H1 (cell line): Measurements from ENCODE around the gene RHOBTB3. TPM values are rescaled to one million over a fixed set of nuclear protein-coding genes. Genes with fewer than 3 reads are reported as not detected.

Experiments
- EZH2 ChIP-seq: fragments of 200-600 bp; sonication (generic); IDR thresholded peaks from 2 replicates; pipeline ENCODE4 v1.7.1; 2012; ENCODE audit warnings: low read depth, mild to moderate bottlenecking, moderate library complexity, low read length, inconsistent platforms; ENCODE audit not compliant: severe bottlenecking
- JUND ChIP-seq: IDR thresholded peaks from 2 replicates; pipeline ENCODE4 v1.6.1; 2011; ENCODE audit warnings: mild to moderate bottlenecking, improper control_type of control experiment, low read length
- RNF2 ChIP-seq: fragments of 200-900, 300-1000 bp; sonication (generic); IDR thresholded peaks from 2 replicates; pipeline ENCODE4 v1.7.1; 2016; ENCODE audit warnings: borderline replicate concordance, low read depth, mild to moderate bottlenecking, antibody characterized with exemption, low read length; ENCODE audit not compliant: poor library complexity, severe bottlenecking; ENCODE audit errors: missing control alignments
- SAP30 ChIP-seq: fragments of 300-600 bp; sonication (generic); IDR thresholded peaks from 2 replicates; pipeline ENCODE4 v1.7.1; 2012; ENCODE audit warnings: low read length, moderate library complexity, mild to moderate bottlenecking, inconsistent platforms; ENCODE audit not compliant: insufficient read depth, insufficient replicate concordance
- SIX5 ChIP-seq: IDR thresholded peaks from 2 replicates; pipeline ENCODE4 v1.6.1; 2011; ENCODE audit warnings: mild to moderate bottlenecking, low read depth, low read length
- SP1 ChIP-seq: IDR thresholded peaks from 2 replicates; pipeline ENCODE4 v1.6.1; 2011; ENCODE audit warnings: low read depth, low read length
- TBP ChIP-seq: IDR thresholded peaks from 2 replicates; pipeline ENCODE4 v1.6.1; 2011; ENCODE audit warnings: low read depth, low read length, improper control_type of control experiment
- polyA plus RNA-seq, 7 experiments: library from polyadenylated mRNA; depleted of rRNA in 3 of 7; stranded (reverse) in 5 of 7; unstranded in 2 of 7; fragments of >200 nt in 5 of 7; fragments of 200-250 nt in 2 of 7; gene quantifications; 1 replicate in 5 of 7; 2 replicates in 1 of 7; 4 replicates in 1 of 7; pipeline versions ENCODE4 v1.2.1 to v1.2.3, GENCODE V29; 2011 to 2013; ENCODE audit warnings: missing spikeins in 2 of 7, mixed read lengths in 2 of 7
- total RNA-seq: library from RNA; stranded (reverse); fragmentation: NEBNext Ultra II Directional; extraction: Animal tissue kit (Norgen Biotek cat#: 25700); gene quantifications from 2 replicates; pipeline ENCODE4 v1.2.1, GENCODE V29; 2021
- TF ChIP-seq, protein P1 (sequence below): fragments of 300-600 bp; sonication (generic); IDR thresholded peaks from 2 replicates; pipeline ENCODE4 v1.7.1; 2012; ENCODE audit warnings: low read length, moderate library complexity, mild to moderate bottlenecking, inconsistent platforms; ENCODE audit not compliant: insufficient replicate concordance
- TF ChIP-seq, protein P2 (sequence below): IDR thresholded peaks from 2 replicates; pipeline ENCODE4 v1.6.1; 2012; ENCODE audit warnings: low read length, inconsistent platforms

Gene RHOBTB3
- total and polyA plus RNA-seq, 2 of the 8 experiments (the other 6 are each of a cell fraction or from before 2014, with no cell fraction given) = 8.2 to 17.5 TPM

DNA sequence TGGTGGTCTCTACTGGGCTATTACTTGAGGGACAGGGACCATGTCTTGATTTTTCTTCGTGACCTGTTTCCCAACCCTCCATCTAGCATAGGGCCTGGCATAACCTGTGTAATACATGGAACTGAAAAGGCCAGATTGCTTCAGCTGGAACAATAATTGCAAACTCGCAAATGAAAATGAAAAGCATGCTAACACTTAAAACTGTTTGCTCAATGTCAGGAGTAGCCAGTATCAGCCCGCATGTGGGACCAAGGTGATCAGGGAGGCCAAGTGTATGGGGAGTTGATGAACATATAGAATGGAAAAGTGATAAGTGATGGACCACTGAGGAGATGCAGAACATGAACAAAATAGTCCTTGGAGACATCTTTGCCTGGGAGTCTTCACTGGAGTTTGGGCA, 66.2 kb downstream of the RHOBTB3 start (continued):
- TF ChIP-seq, protein P1, sequence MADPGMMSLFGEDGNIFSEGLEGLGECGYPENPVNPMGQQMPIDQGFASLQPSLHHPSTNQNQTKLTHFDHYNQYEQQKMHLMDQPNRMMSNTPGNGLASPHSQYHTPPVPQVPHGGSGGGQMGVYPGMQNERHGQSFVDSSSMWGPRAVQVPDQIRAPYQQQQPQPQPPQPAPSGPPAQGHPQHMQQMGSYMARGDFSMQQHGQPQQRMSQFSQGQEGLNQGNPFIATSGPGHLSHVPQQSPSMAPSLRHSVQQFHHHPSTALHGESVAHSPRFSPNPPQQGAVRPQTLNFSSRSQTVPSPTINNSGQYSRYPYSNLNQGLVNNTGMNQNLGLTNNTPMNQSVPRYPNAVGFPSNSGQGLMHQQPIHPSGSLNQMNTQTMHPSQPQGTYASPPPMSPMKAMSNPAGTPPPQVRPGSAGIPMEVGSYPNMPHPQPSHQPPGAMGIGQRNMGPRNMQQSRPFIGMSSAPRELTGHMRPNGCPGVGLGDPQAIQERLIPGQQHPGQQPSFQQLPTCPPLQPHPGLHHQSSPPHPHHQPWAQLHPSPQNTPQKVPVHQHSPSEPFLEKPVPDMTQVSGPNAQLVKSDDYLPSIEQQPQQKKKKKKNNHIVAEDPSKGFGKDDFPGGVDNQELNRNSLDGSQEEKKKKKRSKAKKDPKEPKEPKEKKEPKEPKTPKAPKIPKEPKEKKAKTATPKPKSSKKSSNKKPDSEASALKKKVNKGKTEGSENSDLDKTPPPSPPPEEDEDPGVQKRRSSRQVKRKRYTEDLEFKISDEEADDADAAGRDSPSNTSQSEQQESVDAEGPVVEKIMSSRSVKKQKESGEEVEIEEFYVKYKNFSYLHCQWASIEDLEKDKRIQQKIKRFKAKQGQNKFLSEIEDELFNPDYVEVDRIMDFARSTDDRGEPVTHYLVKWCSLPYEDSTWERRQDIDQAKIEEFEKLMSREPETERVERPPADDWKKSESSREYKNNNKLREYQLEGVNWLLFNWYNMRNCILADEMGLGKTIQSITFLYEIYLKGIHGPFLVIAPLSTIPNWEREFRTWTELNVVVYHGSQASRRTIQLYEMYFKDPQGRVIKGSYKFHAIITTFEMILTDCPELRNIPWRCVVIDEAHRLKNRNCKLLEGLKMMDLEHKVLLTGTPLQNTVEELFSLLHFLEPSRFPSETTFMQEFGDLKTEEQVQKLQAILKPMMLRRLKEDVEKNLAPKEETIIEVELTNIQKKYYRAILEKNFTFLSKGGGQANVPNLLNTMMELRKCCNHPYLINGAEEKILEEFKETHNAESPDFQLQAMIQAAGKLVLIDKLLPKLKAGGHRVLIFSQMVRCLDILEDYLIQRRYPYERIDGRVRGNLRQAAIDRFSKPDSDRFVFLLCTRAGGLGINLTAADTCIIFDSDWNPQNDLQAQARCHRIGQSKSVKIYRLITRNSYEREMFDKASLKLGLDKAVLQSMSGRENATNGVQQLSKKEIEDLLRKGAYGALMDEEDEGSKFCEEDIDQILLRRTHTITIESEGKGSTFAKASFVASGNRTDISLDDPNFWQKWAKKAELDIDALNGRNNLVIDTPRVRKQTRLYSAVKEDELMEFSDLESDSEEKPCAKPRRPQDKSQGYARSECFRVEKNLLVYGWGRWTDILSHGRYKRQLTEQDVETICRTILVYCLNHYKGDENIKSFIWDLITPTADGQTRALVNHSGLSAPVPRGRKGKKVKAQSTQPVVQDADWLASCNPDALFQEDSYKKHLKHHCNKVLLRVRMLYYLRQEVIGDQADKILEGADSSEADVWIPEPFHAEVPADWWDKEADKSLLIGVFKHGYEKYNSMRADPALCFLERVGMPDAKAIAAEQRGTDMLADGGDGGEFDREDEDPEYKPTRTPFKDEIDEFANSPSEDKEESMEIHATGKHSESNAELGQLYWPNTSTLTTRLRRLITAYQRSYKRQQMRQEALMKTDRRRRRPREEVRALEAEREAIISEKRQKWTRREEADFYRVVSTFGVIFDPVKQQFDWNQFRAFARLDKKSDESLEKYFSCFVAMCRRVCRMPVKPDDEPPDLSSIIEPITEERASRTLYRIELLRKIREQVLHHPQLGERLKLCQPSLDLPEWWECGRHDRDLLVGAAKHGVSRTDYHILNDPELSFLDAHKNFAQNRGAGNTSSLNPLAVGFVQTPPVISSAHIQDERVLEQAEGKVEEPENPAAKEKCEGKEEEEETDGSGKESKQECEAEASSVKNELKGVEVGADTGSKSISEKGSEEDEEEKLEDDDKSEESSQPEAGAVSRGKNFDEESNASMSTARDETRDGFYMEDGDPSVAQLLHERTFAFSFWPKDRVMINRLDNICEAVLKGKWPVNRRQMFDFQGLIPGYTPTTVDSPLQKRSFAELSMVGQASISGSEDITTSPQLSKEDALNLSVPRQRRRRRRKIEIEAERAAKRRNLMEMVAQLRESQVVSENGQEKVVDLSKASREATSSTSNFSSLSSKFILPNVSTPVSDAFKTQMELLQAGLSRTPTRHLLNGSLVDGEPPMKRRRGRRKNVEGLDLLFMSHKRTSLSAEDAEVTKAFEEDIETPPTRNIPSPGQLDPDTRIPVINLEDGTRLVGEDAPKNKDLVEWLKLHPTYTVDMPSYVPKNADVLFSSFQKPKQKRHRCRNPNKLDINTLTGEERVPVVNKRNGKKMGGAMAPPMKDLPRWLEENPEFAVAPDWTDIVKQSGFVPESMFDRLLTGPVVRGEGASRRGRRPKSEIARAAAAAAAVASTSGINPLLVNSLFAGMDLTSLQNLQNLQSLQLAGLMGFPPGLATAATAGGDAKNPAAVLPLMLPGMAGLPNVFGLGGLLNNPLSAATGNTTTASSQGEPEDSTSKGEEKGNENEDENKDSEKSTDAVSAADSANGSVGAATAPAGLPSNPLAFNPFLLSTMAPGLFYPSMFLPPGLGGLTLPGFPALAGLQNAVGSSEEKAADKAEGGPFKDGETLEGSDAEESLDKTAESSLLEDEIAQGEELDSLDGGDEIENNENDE = no peak
- TF ChIP-seq, protein P2, sequence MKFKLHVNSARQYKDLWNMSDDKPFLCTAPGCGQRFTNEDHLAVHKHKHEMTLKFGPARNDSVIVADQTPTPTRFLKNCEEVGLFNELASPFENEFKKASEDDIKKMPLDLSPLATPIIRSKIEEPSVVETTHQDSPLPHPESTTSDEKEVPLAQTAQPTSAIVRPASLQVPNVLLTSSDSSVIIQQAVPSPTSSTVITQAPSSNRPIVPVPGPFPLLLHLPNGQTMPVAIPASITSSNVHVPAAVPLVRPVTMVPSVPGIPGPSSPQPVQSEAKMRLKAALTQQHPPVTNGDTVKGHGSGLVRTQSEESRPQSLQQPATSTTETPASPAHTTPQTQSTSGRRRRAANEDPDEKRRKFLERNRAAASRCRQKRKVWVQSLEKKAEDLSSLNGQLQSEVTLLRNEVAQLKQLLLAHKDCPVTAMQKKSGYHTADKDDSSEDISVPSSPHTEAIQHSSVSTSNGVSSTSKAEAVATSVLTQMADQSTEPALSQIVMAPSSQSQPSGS = no peak
- no peak for TF ChIP-seq RNF2
- no peak for TF ChIP-seq TBP
- no peak for TF ChIP-seq EZH2
- TF ChIP-seq SIX5 = no peak
- no peak for TF ChIP-seq JUND
- no peak for TF ChIP-seq SAP30
- no peak for TF ChIP-seq SP1
